DOHH2 (cell line): ENCODE results near the gene RBM44.

Source experiments
- H3F3A ChIP-seq: fragments of 200-600 bp; sonication (generic), shearing (Covaris generic); 2 replicates; pipeline ENCODE4 v1.6.0; 2016; ENCODE audit warnings: antibody characterized with exemption, mild to moderate bottlenecking; ENCODE audit not compliant: control insufficient read depth, insufficient read depth
- H3K27ac ChIP-seq: fragments of 200-600 bp; sonication (generic); 2 replicates; pipeline ENCODE4 v1.5.1; 2014; ENCODE audit warnings: low read depth, mild to moderate bottlenecking, low read length, moderate library complexity
- H3K27me3 ChIP-seq: fragments of 200-600 bp; sonication (generic); 2 replicates; pipeline ENCODE4 v1.6.1; 2014; ENCODE audit warnings: mild to moderate bottlenecking, low read length, mixed read lengths; ENCODE audit not compliant: control insufficient read depth
- H3K36me3 ChIP-seq: fragments of 200-600 bp; sonication (generic); 2 replicates; pipeline ENCODE4 v1.6.1; 2014; ENCODE audit warnings: mild to moderate bottlenecking, low read length, moderate library complexity, mixed read lengths; ENCODE audit not compliant: control insufficient read depth
- H3K4me1 ChIP-seq: fragments of 200-600 bp; sonication (generic); 2 replicates; pipeline ENCODE4 v1.6.1; 2014; ENCODE audit warnings: mild to moderate bottlenecking, low read length, mixed read lengths; ENCODE audit not compliant: control insufficient read depth
- H3K4me2 ChIP-seq: fragments of 200-600 bp; sonication (generic); 2 replicates; pipeline ENCODE4 v1.6.0; 2014; ENCODE audit warnings: mild to moderate bottlenecking, low read length, moderate library complexity
- H3K4me3 ChIP-seq: fragments of 200-600 bp; sonication (generic); 2 replicates; pipeline ENCODE4 v1.5.1; 2014; ENCODE audit warnings: mild to moderate bottlenecking, low read length, mixed read lengths
- H3K79me2 ChIP-seq: fragments of 200-600 bp; sonication (generic); 2 replicates; pipeline ENCODE4 v1.6.1; 2014; ENCODE audit warnings: mild to moderate bottlenecking, low read length, mixed read lengths; ENCODE audit not compliant: control insufficient read depth
- H3K9me2 ChIP-seq: fragments of 200-600 bp; sonication (generic); replicated peaks from 2 replicates; pipeline ENCODE4 v1.6.1; 2014; ENCODE audit warnings: mild to moderate bottlenecking, low read length, mixed read lengths; ENCODE audit not compliant: control insufficient read depth
- H3K9me3 ChIP-seq: fragments of 200-600 bp; sonication (generic); 2 replicates; pipeline ENCODE4 v1.6.1; 2014; ENCODE audit warnings: antibody characterized with exemption, low read length, mixed read lengths; ENCODE audit not compliant: control insufficient read depth, insufficient read depth
- H4K20me1 ChIP-seq: fragments of 200-600 bp; sonication (generic); 2 replicates; pipeline ENCODE4 v1.6.0; 2014; ENCODE audit warnings: low read depth, mild to moderate bottlenecking, antibody characterized with exemption, low read length, moderate library complexity; ENCODE audit not compliant: control insufficient read depth, insufficient read depth
- CTCF ChIP-seq: fragments of 200-600 bp; sonication (generic); IDR thresholded peaks from one replicate; pipeline ENCODE4 v1.5.1; 2014; ENCODE audit warnings: antibody characterized with exemption, mild to moderate bottlenecking, low read depth, low read length; ENCODE audit not compliant: poor library complexity, severe bottlenecking
- EZH2phosphoT487 ChIP-seq: fragments of 200-600 bp; sonication (generic); IDR thresholded peaks from 2 replicates; pipeline ENCODE4 v1.6.1; 2017; ENCODE audit warnings: borderline replicate concordance, mild to moderate bottlenecking, antibody characterized with exemption, low read length, moderate library complexity, mixed read lengths

The RBM44 gene

GRCh38 chr2:237816531-237816930, 18.0 kb downstream of the RBM44 start:
- no peak for TF ChIP-seq CTCF
- no peak for TF ChIP-seq EZH2phosphoT487
- Histone ChIP-seq H3K4me2 (no peak overlapping the region), H3K27me3 (no peaks in the 10 kb centered on the region), H4K20me1 (no peaks in the 10 kb centered on the region), H3K9me2 (no peaks in the 10 kb centered on the region), H3K9me3 (no peaks in the 10 kb centered on the region), H3F3A (no peaks in the 10 kb centered on the region), H3K4me1 (peaks cover 16% of the 10 kb centered on the region), H3K36me3 (no peaks in the 10 kb centered on the region), H3K27ac (no peak overlapping the region), H3K79me2 (no peaks in the 10 kb centered on the region), H3K4me3 (no peak overlapping the region)

DNA sequence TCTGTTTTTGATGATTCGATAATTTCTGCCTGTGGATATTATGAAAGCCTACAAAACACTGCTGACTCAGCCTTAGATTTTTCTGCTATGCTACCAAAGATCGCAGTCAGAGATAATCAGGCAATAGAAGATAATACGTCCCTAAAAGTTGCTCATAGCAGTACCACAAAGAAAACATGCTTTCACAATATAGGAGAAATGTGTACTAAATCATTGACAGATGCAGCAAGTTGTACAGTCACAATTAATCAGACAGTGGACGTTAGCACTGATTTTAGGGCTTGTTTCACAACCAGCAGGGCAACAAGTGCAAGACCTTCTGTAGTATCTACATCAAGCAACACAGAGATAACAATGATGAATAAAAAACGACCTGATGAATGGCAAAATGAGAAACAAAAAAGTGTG, 19.5 kb downstream of the RBM44 start:
- H3K4me2 ChIP-seq, result no peak overlapping the region
- no peaks in the 10 kb centered on the region for H3K27me3 ChIP-seq
- H3K4me1 ChIP-seq, result peaks cover 16% of the 10 kb centered on the region
- H3F3A ChIP-seq, result no peaks in the 10 kb centered on the region
- H3K79me2 ChIP-seq, result no peaks in the 10 kb centered on the region
- no peak overlapping the region for H3K4me3 ChIP-seq
- no peaks in the 10 kb centered on the region for H3K36me3 ChIP-seq
- H3K9me2 ChIP-seq, result no peaks in the 10 kb centered on the region
- H3K27ac ChIP-seq, result no peak overlapping the region
- TF ChIP-seq EZH2phosphoT487 (no peak), CTCF (no peak)
- H3K9me3 ChIP-seq, result no peaks in the 10 kb centered on the region
- no peaks in the 10 kb centered on the region for H4K20me1 ChIP-seq

DNA sequence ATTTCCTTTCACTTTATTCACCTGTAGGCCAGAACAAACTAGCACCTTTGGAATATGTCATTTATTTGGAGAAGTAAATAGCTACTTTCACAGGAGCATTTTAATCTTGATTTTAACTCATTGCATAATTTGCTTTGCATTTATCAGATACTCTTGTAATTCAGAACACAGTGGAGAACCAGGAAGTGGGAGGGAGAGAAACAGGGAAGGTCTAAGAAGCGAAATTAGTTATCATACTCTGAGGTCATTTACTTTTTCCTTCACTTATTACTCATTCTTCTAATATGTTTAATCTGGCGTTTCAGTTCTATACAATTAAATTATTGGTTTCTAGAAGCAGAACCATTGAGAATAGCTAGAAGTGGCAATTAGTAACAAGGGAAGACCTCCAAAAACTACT, 20.7 kb downstream of the RBM44 start:
- peak overlapping the region; percentile 29 for H3K4me2 ChIP-seq
- no peaks in the 10 kb centered on the region for H3K27me3 ChIP-seq
- no peaks in the 10 kb centered on the region for H3F3A ChIP-seq
- H3K4me3 ChIP-seq, result peak overlapping the region; percentile 10; the same call in 1 of the 2 replicates
- no peaks in the 10 kb centered on the region for H3K9me3 ChIP-seq
- H3K36me3 ChIP-seq, result no peaks in the 10 kb centered on the region
- TF ChIP-seq CTCF (no peak), EZH2phosphoT487 (no peak)
- H4K20me1 ChIP-seq, result no peaks in the 10 kb centered on the region
- H3K79me2 ChIP-seq, result no peaks in the 10 kb centered on the region
- no peak overlapping the region for H3K27ac ChIP-seq
- peaks cover 16% of the 10 kb centered on the region for H3K4me1 ChIP-seq
- no peaks in the 10 kb centered on the region for H3K9me2 ChIP-seq

DNA sequence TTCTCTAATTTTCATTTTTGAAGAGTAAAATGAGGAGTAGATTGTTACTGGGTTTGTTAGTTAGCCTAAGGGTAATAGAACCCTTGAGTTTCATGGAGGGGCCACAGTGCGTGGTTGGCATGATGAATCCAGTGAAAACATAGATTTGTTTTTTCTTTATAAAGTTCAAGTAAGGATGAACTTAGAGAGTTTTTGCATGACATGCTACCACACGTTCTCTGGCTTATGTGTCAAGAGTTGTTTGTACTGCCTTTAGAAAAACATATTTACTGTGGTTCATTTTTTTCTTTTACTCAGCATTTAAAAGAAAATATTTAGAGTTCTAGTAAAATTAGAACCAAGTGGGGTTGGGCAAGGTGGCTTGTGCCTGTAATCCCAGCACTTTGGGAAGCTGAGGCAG, 21.8 kb downstream of the RBM44 start:
- Histone ChIP-seq H3K27ac (no peak overlapping the region), H3K4me1 (peaks cover 16% of the 10 kb centered on the region), H3K27me3 (no peaks in the 10 kb centered on the region), H3K79me2 (no peaks in the 10 kb centered on the region), H3K4me3 (no peak overlapping the region), H4K20me1 (no peaks in the 10 kb centered on the region), H3F3A (no peaks in the 10 kb centered on the region), H3K36me3 (no peaks in the 10 kb centered on the region), H3K4me2 (no peak overlapping the region), H3K9me2 (no peaks in the 10 kb centered on the region), H3K9me3 (no peaks in the 10 kb centered on the region)
- TF ChIP-seq CTCF, result no peak
- TF ChIP-seq EZH2phosphoT487, result no peak
